SW 1271 (cell line): ENCODE results near the gene RPTOR.

Experiments
- DNase-seq, 2 experiments: peaks; one replicate each; lab custom pipeline; 2025; lab: John Stamatoyannopoulos, UW

Gene RPTOR

DNA sequence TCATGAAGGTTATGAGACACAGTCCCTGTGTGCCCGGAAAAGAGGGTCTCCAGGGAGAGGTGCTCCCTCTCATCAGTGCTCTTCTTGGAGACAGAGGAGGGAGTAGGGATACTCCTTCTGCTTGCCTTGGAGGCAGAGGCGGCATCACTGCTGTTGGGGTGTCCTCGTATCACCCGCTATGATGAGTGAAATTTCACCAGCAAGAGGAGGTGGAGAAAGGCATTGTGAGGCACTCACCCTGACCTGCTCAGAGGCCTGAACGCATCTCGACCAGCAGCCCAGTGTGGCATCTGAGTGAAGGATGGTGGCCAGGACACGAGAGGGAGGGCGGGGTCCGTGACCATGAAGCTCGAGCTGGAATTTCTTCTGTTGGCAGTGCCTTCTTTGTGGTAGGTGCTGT lies 224.9 kb downstream of the RPTOR start:
- no peak for DNase-seq

DNA sequence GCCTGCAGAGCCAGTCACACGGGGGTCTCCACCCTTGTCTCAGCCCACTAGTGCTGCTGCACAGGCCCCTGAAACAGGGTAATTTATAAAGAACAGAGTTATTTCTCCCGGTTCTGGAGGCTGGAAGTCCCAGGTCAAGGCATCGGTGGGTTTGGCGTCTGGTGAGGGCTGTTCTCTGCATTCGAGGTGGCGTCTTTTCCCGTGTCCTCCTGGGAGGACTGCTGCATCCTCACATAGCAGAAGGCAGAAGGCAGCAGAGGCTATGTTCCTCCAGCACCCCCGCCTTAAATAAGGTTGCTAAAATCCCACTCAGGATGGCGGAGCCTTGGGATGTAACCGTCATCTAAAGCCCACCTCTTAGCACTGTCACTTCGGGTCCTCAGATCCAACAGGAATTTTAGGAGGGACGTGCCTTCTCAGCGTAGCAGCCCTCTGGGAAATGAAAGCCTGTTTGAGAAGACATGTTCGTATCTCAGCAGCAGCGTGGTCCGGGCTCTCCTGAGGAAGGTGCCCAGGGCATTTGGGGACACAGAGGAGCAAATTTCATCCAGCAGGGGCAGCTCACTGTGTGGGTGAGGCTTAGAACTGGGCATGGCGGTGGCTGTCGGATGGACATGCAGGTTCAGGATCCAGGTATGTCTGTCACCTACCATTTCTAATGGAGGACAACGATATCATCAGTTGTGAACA lies 225.4 kb downstream of the RPTOR start:
- DNase-seq: no peak

DNA sequence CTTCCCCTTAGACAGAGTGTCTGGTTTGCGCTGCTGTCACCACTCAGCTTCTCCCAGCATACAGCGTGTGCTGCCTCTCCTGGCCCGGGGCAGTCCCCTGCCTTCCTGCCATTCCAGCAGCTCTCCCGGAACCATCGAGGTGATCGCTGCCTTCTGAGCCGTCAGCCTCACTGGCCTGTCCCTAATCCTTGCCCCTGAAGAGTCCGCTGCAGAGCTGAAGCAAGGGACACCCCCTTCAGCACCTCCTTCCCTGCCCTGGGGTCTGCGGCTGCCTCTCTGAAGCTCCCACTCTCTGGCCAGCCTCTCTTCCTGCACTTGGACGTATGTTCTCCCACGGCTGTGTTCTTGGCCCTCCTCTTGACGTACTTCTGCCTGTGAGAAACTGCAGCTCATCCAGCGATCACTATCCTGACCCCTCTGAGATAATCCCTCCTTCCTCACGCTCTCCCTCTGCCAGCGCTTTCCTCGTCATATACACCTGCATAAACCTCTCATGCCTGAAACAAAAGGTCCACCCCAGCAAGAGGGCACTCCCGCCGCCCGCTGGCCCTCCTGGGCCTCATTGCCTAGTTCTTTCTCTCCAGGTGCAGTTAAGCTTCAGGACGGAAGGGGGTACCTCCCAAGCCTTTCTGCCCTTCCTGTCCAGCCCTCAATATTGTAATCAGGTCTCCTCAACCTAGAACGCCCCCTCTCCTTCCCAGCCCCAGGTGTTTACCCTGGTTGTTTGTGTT lies 226.4 kb downstream of the RPTOR start:
- no peak for DNase-seq

DNA sequence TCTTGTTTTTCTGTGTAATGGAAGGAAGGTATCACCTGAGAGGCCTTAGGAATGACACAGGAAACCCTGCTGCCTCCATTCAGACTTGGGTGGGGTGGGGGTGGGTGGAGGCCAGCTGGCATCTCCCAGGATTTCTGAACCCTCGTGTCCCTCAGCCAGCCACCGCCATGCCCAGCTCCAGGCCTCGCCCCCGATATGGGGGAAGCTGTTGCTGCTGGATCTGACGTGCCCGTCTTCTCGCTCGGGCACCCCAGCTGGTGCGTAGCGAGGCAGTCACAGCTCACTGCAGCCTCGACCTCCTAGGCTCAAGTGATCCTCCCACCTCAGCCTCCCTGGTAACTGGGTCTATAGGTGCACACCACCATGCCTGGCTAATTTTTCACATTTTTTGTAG lies 227.0 kb downstream of the RPTOR start:
- DNase-seq: no peak

DNA sequence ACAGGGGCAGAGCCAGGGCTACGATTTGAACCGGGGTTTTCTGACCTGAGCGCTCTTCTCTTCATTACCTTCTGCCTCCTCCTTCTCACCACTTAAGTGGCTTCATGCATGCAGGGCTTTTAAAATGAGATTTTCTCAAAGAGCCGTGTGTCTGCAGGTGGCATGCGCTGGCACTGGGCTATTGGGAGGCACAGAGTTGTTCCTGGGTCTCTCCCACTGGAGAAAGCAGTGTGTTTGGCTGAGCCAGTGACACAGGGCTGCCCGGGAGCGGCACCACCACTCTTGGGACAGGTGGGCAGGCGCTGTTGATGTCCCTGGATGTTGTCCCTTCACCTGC lies 228.2 kb downstream of the RPTOR start:
- no peak for DNase-seq

DNA sequence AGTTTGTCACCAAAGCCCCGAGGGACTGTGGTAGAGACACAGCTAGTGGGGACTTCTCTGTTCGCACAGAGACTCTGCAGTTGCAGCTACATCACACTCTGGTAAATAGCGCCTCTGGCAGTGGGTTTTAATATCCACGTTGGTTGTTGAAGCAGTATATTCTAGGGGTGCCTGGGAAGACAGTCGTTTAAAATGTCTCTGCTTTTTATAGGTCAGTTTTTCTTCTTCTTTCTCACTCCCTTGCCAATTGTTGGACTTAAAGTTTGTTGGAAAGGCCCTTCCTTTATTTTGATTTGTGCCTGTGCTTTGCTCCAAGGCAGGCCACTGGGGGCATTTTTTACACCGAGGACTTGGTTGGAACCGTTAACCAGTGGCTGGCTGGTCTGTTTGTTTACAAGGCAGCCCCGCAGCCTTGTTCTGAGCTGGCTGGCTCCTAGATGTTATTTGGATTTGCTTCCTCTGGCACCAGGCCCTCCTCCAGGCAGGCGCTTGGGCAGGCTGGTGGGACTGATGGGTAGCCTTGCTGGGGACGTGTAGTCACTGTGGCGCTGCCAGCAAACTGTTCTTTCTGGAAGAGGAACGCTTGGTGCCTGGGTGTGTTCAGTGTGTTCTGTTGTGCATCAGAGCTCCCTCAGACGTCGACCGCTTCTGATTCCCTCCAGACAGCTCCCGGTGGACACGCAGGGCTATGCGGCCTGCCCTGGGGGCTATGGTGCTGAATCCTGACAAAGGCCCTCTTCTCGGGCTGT lies 228.8 kb downstream of the RPTOR start:
- DNase-seq: no peak

DNA sequence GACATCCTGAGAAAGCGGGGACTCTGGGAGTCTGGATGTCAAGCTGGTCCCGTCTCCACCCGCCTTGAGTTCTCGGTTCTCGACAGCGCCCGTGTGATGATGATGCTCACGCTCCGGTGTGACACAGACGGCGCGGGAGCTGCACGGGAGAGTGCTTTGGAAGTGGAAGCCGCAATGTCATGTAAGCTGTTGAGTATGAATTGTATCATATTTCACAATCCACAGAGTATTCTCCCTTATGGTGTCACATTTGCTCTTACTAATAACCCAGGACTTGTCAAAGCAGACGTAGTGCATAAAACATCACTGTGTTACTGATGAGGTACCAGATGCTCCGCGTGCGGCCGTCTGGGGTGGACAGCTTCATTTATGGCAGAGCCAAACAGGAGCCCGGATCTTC lies 229.5 kb downstream of the RPTOR start:
- DNase-seq: no peak

DNA sequence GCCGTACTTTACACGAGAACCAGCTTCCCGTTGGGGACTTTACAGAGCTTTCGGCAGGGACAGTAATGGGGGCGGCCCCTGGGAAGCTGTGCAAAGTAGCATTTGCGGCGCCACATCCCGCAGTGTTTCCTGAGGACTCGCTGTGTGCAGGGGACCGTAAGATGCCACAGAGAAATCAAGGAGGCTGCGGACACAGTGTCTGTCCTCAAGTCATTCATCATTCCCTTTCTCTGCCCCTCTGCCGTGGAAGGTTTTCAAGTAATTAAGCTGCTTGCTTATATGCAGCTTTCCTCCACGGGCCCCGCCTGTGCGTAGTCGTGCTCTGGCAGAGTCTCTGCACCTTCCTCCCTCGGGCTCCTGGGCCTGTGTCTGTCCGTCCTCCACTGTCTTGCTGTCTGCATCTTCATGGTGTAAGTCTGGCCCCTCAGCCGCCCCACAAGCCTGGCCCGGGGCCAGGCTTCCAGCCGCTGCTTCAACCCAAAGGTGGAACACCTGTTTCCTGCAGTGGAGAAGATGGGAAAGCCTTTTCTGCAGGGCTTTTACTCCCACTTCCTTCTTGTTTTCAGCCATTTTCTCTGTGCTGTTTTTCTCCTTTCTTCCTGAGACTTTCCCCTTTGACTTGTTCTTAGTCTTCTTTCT lies 230.1 kb downstream of the RPTOR start:
- no peak for DNase-seq

DNA sequence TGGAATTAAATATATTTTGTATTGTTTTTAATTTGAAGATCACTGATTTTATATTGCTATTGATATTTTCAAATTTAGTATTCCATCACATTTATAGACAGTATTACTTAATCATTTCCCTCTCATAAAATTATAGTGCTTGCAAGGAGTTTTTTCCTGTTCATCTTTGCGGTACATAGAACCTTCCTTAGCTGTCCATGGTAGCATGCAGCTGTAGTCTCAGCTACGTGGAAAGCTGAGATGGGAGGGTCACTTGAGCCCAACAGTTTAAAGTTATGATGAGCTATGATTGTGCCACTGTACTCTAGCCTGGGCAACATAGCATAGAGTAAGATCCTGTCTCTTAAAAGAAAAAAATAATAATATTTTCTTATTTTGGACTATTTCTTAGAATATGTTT lies 231.2 kb downstream of the RPTOR start:
- DNase-seq: no peak

DNA sequence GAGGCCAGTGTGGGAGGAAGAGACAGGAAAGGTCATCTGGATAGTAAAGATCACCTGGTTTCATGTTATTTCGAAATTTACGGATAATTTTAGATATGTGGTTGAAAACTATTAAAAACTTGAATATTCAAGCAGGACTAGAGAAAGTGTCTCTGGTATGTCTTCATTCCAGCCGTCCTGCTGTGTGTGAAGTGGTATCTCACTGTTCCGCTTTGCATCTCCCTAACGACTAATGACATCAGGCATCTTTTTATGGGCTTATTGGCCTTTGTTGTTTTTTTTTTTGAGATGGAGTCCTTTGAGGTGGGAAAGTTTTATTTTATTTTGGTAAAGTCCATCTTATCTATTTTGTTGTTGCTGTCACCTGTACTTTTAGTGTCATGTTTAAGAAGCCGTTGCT lies 232.6 kb downstream of the RPTOR start:
- no peak for DNase-seq

DNA sequence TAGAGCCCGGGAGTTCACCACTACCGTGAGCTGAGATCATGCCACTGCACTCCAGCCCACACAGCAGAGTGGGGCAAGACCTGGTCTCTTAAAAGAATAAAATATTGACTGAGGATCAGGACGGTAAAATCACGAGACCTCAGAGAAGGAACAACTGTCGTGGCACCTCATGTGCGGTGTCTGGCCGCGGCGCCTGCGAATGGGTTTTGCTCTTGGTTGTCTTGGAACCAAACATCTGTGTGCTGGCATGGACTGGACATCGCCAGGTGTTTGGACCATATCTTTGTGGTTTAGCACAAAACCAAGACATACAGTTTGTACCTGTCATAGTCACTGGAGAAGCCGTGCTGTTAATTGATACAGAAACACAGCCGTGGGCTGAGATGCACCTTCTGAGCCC lies 234.1 kb downstream of the RPTOR start:
- no peak for DNase-seq

DNA sequence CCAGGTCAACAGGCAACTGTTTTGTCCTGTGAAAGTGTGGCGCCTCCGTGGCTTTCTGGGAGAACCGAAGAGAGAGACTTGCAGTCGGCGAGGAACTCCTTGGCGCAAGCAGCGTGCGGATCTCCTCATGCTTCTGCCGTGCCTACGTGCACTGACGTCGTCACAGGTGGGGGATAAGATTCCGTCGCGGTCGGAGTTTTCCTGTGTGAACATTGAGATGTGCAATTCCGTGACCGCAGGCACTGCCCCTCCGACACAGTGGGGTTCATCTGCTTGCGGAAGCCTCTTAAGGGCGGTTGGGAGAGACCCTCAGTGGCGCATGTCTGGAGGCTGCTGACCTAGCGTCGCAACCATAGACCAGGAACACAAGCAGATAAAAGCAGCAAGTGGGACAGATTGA lies 234.7 kb downstream of the RPTOR start:
- no peak for DNase-seq

DNA sequence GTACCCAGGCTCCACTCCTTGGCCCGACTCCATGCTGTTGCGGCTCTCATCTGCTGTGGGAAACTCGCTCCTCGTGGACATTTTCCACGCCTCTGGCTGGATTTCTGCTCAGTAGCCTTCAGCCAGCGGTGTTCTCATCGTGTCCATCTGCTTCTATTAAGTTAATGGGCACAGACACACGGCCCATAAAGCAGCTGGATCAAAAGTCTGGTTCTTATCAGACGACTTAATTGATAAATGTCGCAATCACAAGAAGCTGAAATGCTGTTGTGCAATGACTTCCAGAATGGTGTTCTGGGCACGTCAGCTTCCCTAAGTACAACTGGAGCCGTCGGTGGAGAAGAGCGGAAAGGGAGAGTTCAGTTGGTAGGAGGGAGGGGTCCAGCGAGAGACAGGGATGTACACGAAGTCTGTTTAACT lies 235.3 kb downstream of the RPTOR start:
- DNase-seq: no peak

DNA sequence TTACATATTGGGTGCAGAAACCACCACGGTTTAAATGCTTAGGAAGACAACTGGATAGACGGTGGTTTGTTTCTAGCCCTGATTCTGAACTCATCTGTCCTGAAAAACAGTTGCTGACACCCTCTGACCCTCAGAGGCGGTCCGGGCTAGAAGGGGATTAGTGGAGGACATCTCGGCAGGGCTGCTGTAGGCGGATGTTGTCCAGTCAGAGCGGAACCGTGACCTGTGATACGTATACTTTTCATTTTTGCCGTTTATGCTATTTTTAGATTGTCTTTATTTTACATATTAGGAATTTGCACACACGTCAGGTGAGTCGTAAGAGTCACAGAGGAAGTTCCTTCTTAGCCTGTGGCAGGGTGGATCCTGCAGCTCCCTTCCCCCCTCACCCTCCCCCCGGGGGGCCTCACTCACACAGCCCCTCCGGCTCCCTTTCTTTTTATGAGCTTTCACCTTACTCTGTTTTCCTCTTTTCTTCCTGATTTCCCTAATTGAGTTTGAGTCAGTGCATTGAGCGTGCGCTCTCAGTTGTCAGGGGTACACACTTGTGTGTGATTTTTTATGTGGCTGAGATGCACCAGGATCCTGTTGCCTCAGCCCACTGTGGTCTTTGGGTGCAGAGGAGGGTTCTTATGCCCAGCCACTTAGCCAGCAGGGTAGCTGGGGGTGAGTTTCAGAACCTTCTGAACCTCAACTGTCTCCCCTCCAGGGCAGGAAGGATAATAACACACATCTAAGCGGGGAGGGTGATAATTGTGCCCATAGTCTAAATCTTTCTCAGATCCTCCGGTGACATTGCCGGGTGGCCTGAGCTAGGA lies 236.0 kb downstream of the RPTOR start:
- DNase-seq: no peak

DNA sequence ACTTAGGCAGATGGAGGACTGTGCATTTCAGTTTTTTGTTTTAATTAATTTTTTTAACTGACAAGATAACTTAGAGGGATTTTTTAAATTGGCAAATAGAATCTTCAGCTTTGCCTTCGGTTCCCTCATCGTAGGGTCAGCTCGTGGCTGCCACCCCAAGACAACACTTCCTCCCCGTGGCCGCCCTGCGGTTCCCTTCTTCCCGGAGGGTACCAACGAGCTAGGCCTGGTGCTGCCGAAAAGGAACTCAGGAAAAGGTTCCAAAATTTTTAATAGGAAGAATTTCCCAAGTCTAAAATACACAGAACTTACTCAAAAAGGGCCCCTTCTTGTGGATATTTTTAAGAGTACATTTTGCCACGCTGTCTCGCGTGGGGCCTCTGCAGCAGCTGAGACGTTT lies 236.6 kb downstream of the RPTOR start:
- no peak for DNase-seq

DNA sequence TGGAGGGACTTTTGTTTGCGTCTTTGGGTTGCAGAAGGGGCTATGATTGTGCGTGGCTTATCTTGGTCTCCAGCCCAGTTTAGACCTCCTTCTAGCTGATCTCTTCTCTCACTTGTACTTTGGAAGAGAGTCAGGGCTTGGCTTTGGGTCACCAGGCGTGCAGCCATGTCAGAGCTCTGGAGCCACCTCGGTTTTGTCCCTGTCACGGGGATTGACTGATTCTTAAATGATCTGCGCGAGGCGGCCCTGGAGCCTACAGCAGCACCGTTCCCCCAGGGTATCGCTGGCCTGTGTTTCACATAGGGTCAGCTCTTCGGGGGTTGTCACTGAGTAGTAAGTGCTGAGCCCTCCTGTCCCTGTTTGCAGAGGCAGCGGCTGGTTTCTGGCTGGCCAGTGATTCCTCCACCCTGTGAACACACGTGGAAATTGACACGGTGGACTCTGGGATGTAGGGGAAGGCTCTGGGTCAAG lies 237.2 kb downstream of the RPTOR start:
- DNase-seq: no peak

DNA sequence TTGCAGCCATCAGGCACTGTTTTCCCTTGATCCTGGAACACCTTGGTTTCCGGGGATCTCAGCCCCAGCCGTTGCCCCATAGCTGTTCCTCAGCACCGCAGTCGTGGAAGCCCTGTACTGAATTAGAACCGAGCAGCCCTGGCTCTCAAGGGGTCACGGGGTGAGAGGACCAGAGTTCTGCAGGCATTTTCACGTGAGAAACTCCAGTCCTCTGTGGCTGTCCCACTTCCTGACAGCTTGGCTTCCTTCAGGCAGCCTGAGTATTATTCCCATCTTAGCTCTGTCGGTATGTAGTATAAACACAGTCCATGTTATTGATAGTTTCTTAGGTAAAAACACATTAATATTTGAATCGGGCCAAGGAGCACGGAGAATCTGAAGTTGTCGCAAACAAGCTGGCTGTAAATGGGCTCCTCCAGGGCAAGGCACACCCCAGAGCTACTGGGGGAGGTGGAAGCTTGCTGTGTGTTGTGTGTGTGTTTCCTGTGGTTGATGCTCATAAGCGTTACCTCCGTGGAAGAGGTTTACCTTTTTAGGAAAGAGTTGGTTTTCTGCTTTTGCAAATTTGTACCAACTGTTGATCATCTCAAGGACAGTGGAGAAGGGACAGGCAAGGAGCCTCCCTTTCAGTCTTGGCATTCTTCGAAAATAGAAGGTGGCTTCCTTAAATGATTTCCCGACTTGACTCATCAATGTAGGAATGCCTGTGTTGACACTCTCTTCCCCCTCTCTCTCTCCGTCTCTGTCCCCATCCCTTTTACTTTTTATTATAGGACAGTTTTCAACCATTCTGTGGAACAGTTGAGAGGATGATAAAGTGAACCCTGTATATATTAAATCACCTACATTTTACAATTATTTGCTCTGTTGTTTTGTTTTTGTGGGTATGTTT lies 238.1 kb downstream of the RPTOR start:
- DNase-seq: no peak

DNA sequence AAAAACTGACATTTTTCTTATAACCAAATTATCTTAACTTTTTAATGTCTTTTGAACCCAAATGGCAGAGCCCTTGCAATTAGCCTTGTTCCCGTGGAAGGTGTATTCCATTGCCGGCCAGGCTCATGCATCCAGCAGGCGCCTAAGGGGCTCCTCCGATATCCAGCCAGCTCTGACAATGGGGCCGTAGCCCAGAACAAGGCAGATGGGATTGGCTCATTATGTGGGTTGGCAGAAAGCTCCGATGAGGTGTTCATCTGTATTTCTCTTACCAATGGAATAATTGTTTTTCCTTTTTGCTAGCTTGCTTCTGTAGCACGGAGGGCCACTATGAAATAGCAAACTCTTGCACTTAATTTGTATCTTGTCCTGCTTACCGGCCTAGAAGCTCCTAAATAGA lies 238.8 kb downstream of the RPTOR start:
- DNase-seq: no peak

DNA sequence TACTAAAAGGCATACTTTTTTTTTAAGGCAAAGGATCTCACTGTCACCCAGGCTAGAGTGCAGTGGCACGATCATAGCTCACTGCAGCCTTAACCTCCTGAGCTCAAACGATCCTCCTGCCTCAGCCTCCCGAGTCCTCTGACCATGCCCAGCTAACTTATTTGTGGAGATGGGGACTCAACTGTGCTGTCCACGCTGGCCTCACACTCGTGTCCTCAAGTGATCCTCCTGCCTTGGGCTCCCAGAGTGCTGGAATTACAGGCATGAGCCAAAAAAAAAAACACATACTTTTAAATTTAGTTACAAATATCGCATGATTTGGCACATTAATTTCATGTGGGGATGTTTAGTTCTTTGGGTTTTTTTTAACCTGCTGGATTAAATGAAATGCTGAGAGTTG lies 239.3 kb downstream of the RPTOR start:
- no peak for DNase-seq

DNA sequence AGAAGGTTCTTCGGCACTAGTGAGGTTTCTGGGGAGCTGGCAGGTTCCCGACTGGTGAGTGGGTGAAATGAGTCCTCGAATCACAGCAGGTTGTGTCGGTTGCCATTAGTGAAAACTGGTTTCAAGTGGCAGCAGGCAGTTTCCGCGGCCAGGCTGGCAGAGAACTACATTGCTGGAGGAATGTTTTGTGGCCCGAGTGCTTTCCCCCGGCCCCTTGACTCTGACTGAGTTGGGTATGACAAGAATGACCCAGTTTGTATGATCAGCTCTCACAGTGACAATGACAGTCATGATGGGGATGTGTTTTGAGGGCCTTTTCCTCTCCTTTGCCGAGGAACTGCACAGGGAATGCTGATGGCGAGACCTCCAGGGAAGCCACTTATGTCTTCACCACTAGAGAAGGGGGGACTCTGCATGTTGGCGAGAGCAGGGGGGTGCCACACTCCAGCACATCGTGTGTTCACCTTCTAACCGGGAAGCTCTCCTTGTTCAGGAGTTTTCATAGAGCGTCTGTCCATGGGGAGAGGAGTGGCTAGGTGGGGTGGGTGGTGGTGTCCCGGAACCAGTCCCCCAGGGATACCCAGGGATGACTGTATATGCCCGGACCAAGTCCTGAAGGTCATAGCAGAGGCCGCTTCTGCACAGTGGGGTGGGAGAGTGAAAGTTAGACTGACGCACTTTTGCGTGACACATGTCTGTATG lies 241.0 kb downstream of the RPTOR start:
- DNase-seq: no peak
